ENCODE results near the gene LHX5. TPM values are rescaled to one million over a fixed set of nuclear protein-coding genes. Genes with fewer than 3 reads are reported as not detected.

LHX5 gene
- total RNA-seq, 1 donor from 2014 or later: not detected

GRCh38 chr12:113418213-113418879 lies 53.3 kb downstream of the LHX5 start:
- DNase-seq (ENCODE audit: low spot score): peak; percentile 97
- peak; percentile 67 for ATAC-seq

- DNase-seq (ENCODE audit: low spot score): no peak
Measured at GRCh38 chr12:113416091-113416754, 55.4 kb downstream of the LHX5 start.

GRCh38 chr12:113414519-113415038 lies 57.1 kb downstream of the LHX5 start:
- DNase-seq (ENCODE audit: low spot score) (no peak), ATAC-seq (no peak)

More at GRCh38 chr12:113416091-113416754, 55.4 kb downstream of the LHX5 start:
- peak; percentile 4 for ATAC-seq

GRCh38 chr12:113413488-113413939 lies 58.2 kb downstream of the LHX5 start:
- ATAC-seq (peak; percentile 54), DNase-seq (ENCODE audit: low spot score) (peak; percentile 94)

Other genes with a start within 250 kb of the LHX5 start
- gene SLC8B1, start 136.8 kb downstream of the LHX5 start, total RNA-seq: 23.2 TPM
- 23.3 TPM for gene PLBD2, start 113.3 kb downstream of the LHX5 start, total RNA-seq
- 680 TPM for gene SDS, start 68.0 kb downstream of the LHX5 start, total RNA-seq
- 93.0 TPM for gene SDSL, start 49.5 kb downstream of the LHX5 start, total RNA-seq

All from left lobe of liver (tissue), 2 donors.